ENCODE results near the gene CCDC78. TPM values are rescaled to one million over a fixed set of nuclear protein-coding genes. Genes with fewer than 3 reads are reported as not detected.

CCDC78 gene
- total RNA-seq, 2 experiments from 2014 or later, result 1.2 to 2.7 TPM

GRCh38 chr16:732332-732731 lies 6.1 kb upstream of the CCDC78 start:
- Histone ChIP-seq H3K9me3 (ENCODE audit: control insufficient read depth in 1 of 2, insufficient read depth in 1 of 2, low read length in 2 of 2) (no peaks in the 10 kb centered on the region), H3K36me3 (ENCODE audit: insufficient read depth, low read length) (peaks cover 40% of the 10 kb centered on the region), H3K4me3 (ENCODE audit: low read length) (no peak overlapping the region), H3K27ac (ENCODE audit: low read depth in 1 of 2, low read length in 2 of 2) (no peak overlapping the region), H3K27me3 (ENCODE audit: control insufficient read depth in 1 of 2, insufficient read depth in 2 of 2, low read length in 2 of 2) (no peaks in the 10 kb centered on the region), H3K4me1 (ENCODE audit: insufficient read depth, low read length) (peaks cover 10% of the 10 kb centered on the region)
- Mint-ChIP-seq H3K4me3 (no peak overlapping the region), H3K27ac (no peak overlapping the region), H3K36me3 (ENCODE audit: low read depth) (peaks cover 30% of the 10 kb centered on the region), H3K9me3 (no peaks in the 10 kb centered on the region), H3K27me3 (no peaks in the 10 kb centered on the region), H3K4me1 (ENCODE audit: low read depth) (no peaks in the 10 kb centered on the region)
- intact Hi-C loops (cut with DNase I, micrococcal nuclease), result no loop called here
- ATAC-seq (ENCODE audit: poor library complexity), result no peak
- ChIA-PET POLR2A (no interaction called here), CTCF (no interaction called here)
- TF ChIP-seq CTCF (IDR thresholded peaks at IDR 0.05), result no peak
- DNase-seq, result peak in 1 of 14 experiments; percentile 5

GRCh38 chr16:730666-731509 lies 4.6 kb upstream of the CCDC78 start:
- Mint-ChIP-seq H3K27ac (no peak overlapping the region), H3K36me3 (ENCODE audit: low read depth) (peaks cover 20% of the 10 kb centered on the region), H3K27me3 (no peaks in the 10 kb centered on the region), H3K4me1 (ENCODE audit: low read depth) (no peaks in the 10 kb centered on the region), H3K9me3 (no peaks in the 10 kb centered on the region), H3K4me3 (no peak overlapping the region)
- TF ChIP-seq CTCF (IDR thresholded peaks at IDR 0.05), result no peak
- Histone ChIP-seq H3K9me3 (ENCODE audit: control insufficient read depth in 1 of 2, insufficient read depth in 1 of 2, low read length in 2 of 2) (no peaks in the 10 kb centered on the region), H3K36me3 (ENCODE audit: insufficient read depth, low read length) (peaks cover 26% of the 10 kb centered on the region), H3K4me3 (ENCODE audit: low read length) (no peak overlapping the region), H3K27ac (ENCODE audit: low read depth in 1 of 2, low read length in 2 of 2) (no peak overlapping the region), H3K4me1 (ENCODE audit: insufficient read depth, low read length) (peaks cover 22% of the 10 kb centered on the region), H3K27me3 (ENCODE audit: control insufficient read depth in 1 of 2, insufficient read depth in 2 of 2, low read length in 2 of 2) (no peaks in the 10 kb centered on the region)
- ATAC-seq (ENCODE audit: poor library complexity) (no peak), DNase-seq (no peak)
- CTCF ChIA-PET, result interaction anchor here (1.9 kb wide), 1 partner anchor 19 kb away, joined by 5 read pairs; no protein-coding TSS in a partner anchor
- POLR2A ChIA-PET, result interaction anchor here (0.8 to 1.0 kb wide), 2 partner anchors 10 to 11 kb away, joined by 3 read pairs; partner anchors contain the start of gene ANTKMT
- intact Hi-C loops (cut with DNase I, micrococcal nuclease), result no loop called here

GRCh38 chr16:729768-730665 lies 3.8 kb upstream of the CCDC78 start:
- H3K9me3 Mint-ChIP-seq, result no peaks in the 10 kb centered on the region
- intact Hi-C loops (cut with DNase I, micrococcal nuclease), result loop anchor here in 1 of 2 experiments (2.0 kb wide), 1 partner anchor 15 kb away; the partner anchor contains the start of gene METRN

More at GRCh38 chr16:729768-730665, 3.8 kb upstream of the CCDC78 start:
- CTCF ChIA-PET, result interaction anchor here (1.9 kb wide), 1 partner anchor 18 kb away, joined by 5 read pairs; no protein-coding TSS in a partner anchor
- Mint-ChIP-seq H3K27me3 (no peaks in the 10 kb centered on the region), H3K4me1 (ENCODE audit: low read depth) (no peaks in the 10 kb centered on the region), H3K36me3 (ENCODE audit: low read depth) (peaks cover 12% of the 10 kb centered on the region), H3K4me3 (peak overlapping the region; percentile 30), H3K27ac (no peak overlapping the region)
- no peak for TF ChIP-seq CTCF (IDR thresholded peaks at IDR 0.05)
- no peak for DNase-seq
- no peak overlapping the region for H3K27ac ChIP-seq (ENCODE audit: low read depth in 1 of 2, low read length in 2 of 2)
- H3K4me1 ChIP-seq (ENCODE audit: insufficient read depth, low read length), result peaks cover 23% of the 10 kb centered on the region
- ATAC-seq (ENCODE audit: poor library complexity), result no peak
- no peaks in the 10 kb centered on the region for H3K9me3 ChIP-seq (ENCODE audit: control insufficient read depth in 1 of 2, insufficient read depth in 1 of 2, low read length in 2 of 2)
- peaks cover 18% of the 10 kb centered on the region for H3K36me3 ChIP-seq (ENCODE audit: insufficient read depth, low read length)
- no peaks in the 10 kb centered on the region for H3K27me3 ChIP-seq (ENCODE audit: control insufficient read depth in 1 of 2, insufficient read depth in 2 of 2, low read length in 2 of 2)
- POLR2A ChIA-PET, result interaction anchor here (0.8 kb wide), 1 partner anchor 10 kb away, joined by 3 read pairs; no protein-coding TSS in a partner anchor
- no peak overlapping the region for H3K4me3 ChIP-seq (ENCODE audit: low read length)
